Measurements from ENCODE around the gene TMEM132D.

Gene TMEM132D

GRCh38 chr12:129145381-129145780 is 758.4 kb downstream of the TMEM132D start:
- no peaks in the 10 kb centered on the region for H3K36me3 ChIP-seq (ENCODE audit: control insufficient read depth, insufficient read depth, low read length)
- H3K4me3 ChIP-seq (replicated peaks; ENCODE audit: low read depth, low read length) = no peak overlapping the region
- no peak for TF ChIP-seq CTCF (IDR thresholded peaks at IDR 0.05; ENCODE audit: insufficient read depth, low read length, poor library complexity, severe bottlenecking)
- no peaks in the 10 kb centered on the region for H3K27me3 ChIP-seq (replicated peaks; ENCODE audit: control insufficient read depth, insufficient read depth, low read length)
- no peak for DNase-seq (ENCODE audit: extremely low read depth, insufficient read length)

- no peaks in the 10 kb centered on the region for H3K27me3 ChIP-seq (replicated peaks; ENCODE audit: control insufficient read depth, insufficient read depth, low read length)
- TF ChIP-seq CTCF (IDR thresholded peaks at IDR 0.05; ENCODE audit: insufficient read depth, low read length, poor library complexity, severe bottlenecking) = no peak
- H3K4me3 ChIP-seq (replicated peaks; ENCODE audit: low read depth, low read length) = no peak overlapping the region
- no peaks in the 10 kb centered on the region for H3K36me3 ChIP-seq (ENCODE audit: control insufficient read depth, insufficient read depth, low read length)
- DNase-seq (ENCODE audit: extremely low read depth, insufficient read length) = no peak
Measured at GRCh38 chr12:129138776-129139175, 765.0 kb downstream of the TMEM132D start.

- no peak for TF ChIP-seq CTCF (IDR thresholded peaks at IDR 0.05; ENCODE audit: insufficient read depth, low read length, poor library complexity, severe bottlenecking)
Measured at GRCh38 chr12:129136694-129137325, 767.0 kb downstream of the TMEM132D start.

GRCh38 chr12:129127771-129128170 is 776.1 kb downstream of the TMEM132D start:
- Histone ChIP-seq H3K27me3 (replicated peaks; ENCODE audit: control insufficient read depth, insufficient read depth, low read length) (no peaks in the 10 kb centered on the region), H3K4me3 (replicated peaks; ENCODE audit: low read depth, low read length) (no peak overlapping the region), H3K36me3 (ENCODE audit: control insufficient read depth, insufficient read depth, low read length) (no peaks in the 10 kb centered on the region)
- no peak for DNase-seq (ENCODE audit: extremely low read depth, insufficient read length)
- TF ChIP-seq CTCF (IDR thresholded peaks at IDR 0.05; ENCODE audit: insufficient read depth, low read length, poor library complexity, severe bottlenecking) = no peak

More at GRCh38 chr12:129136694-129137325, 767.0 kb downstream of the TMEM132D start:
- Histone ChIP-seq H3K27me3 (replicated peaks; ENCODE audit: control insufficient read depth, insufficient read depth, low read length) (no peaks in the 10 kb centered on the region), H3K36me3 (ENCODE audit: control insufficient read depth, insufficient read depth, low read length) (no peaks in the 10 kb centered on the region), H3K4me3 (replicated peaks; ENCODE audit: low read depth, low read length) (no peak overlapping the region)
- no peak for DNase-seq (ENCODE audit: extremely low read depth, insufficient read length)

- Histone ChIP-seq H3K4me3 (replicated peaks; ENCODE audit: low read depth, low read length) (no peak overlapping the region), H3K36me3 (ENCODE audit: control insufficient read depth, insufficient read depth, low read length) (no peaks in the 10 kb centered on the region), H3K27me3 (replicated peaks; ENCODE audit: control insufficient read depth, insufficient read depth, low read length) (no peaks in the 10 kb centered on the region)
- DNase-seq (ENCODE audit: extremely low read depth, insufficient read length) = no peak
- TF ChIP-seq CTCF (IDR thresholded peaks at IDR 0.05; ENCODE audit: insufficient read depth, low read length, poor library complexity, severe bottlenecking) = no peak
Measured at GRCh38 chr12:129127211-129127610, 776.6 kb downstream of the TMEM132D start.

- TF ChIP-seq CTCF (IDR thresholded peaks at IDR 0.05; ENCODE audit: insufficient read depth, low read length, poor library complexity, severe bottlenecking) = no peak
- no peak overlapping the region for H3K4me3 ChIP-seq (replicated peaks; ENCODE audit: low read depth, low read length)
- no peaks in the 10 kb centered on the region for H3K27me3 ChIP-seq (replicated peaks; ENCODE audit: control insufficient read depth, insufficient read depth, low read length)
- no peaks in the 10 kb centered on the region for H3K36me3 ChIP-seq (ENCODE audit: control insufficient read depth, insufficient read depth, low read length)
- DNase-seq (ENCODE audit: extremely low read depth, insufficient read length) = no peak
Measured at GRCh38 chr12:129119537-129119936, 784.3 kb downstream of the TMEM132D start.

All from GM06990 (cell line).